OCI-LY1 (cell line): Measurements from ENCODE around the gene ZKSCAN8.

Experiments used
- H2AFZ ChIP-seq: fragments of 200-600 bp; sonication (generic), shearing (Covaris generic); 2 replicates; pipeline ENCODE4 v1.6.0; 2014; ENCODE audit warnings: antibody characterized with exemption, mild to moderate bottlenecking, low read length
- H3F3A ChIP-seq: fragments of 200-600 bp; sonication (generic), shearing (Covaris generic); 2 replicates; pipeline ENCODE4 v1.6.0; 2014; ENCODE audit warnings: mild to moderate bottlenecking, antibody characterized with exemption, low read length, moderate library complexity; ENCODE audit not compliant: insufficient read depth
- H3K27ac ChIP-seq: fragments of 200-600 bp; sonication (generic); 2 replicates; pipeline ENCODE4 v1.5.1; 2014; ENCODE audit warnings: low read length, mixed run types, mild to moderate bottlenecking, low read depth; ENCODE audit not compliant: poor library complexity, severe bottlenecking
- H3K27me3 ChIP-seq: fragments of 200-600 bp; sonication (generic); 2 replicates; pipeline ENCODE4 v1.6.0; 2014; ENCODE audit warnings: antibody characterized with exemption, mild to moderate bottlenecking, low read length, moderate library complexity; ENCODE audit not compliant: insufficient read depth
- H3K36me3 ChIP-seq: fragments of 200-600 bp; sonication (generic); 2 replicates; pipeline ENCODE4 v1.6.1; 2014; ENCODE audit warnings: mild to moderate bottlenecking, antibody characterized with exemption, low read length, moderate library complexity, mixed read lengths; ENCODE audit not compliant: insufficient read depth
- H3K4me1 ChIP-seq: fragments of 200-600 bp; sonication (generic); 2 replicates; pipeline ENCODE4 v1.5.1; 2014; ENCODE audit warnings: mild to moderate bottlenecking, low read length, moderate library complexity; ENCODE audit not compliant: insufficient read depth, severe bottlenecking
- H3K4me2 ChIP-seq: fragments of 200-600 bp; sonication (generic), shearing (Covaris generic); 2 replicates; pipeline ENCODE4 v1.6.1; 2014; ENCODE audit warnings: low read length
- H3K4me3 ChIP-seq: fragments of 200-600 bp; sonication (generic); 2 replicates; pipeline ENCODE4 v1.5.1; 2014; ENCODE audit warnings: low read length, low read depth, mild to moderate bottlenecking, mixed read lengths; ENCODE audit not compliant: poor library complexity, severe bottlenecking
- H3K79me2 ChIP-seq: fragments of 200-600 bp; shearing (Covaris generic); 2 replicates; pipeline ENCODE4 v1.6.1; 2016; ENCODE audit warnings: mixed run types, low read length, mixed read lengths; ENCODE audit not compliant: insufficient read depth
- H3K9ac ChIP-seq: fragments of 200-600 bp; sonication (generic), shearing (Covaris generic); 2 replicates; pipeline ENCODE4 v1.6.1; 2014; ENCODE audit warnings: mild to moderate bottlenecking, low read length, mixed read lengths
- H3K9me2 ChIP-seq: fragments of 200-600 bp; sonication (generic), shearing (Covaris generic); 2 replicates; pipeline ENCODE4 v1.6.1; 2014; ENCODE audit warnings: low read depth, mild to moderate bottlenecking, low read length, mixed read lengths
- H3K9me3 ChIP-seq: fragments of 200-600 bp; shearing (Covaris generic); 2 replicates; pipeline ENCODE4 v1.6.1; 2014; ENCODE audit warnings: low read length, mixed read lengths
- H4K20me1 ChIP-seq: fragments of 200-600 bp; sonication (generic), shearing (Covaris generic); 2 replicates; pipeline ENCODE4 v1.6.0; 2016; ENCODE audit warnings: mild to moderate bottlenecking, low read length; ENCODE audit not compliant: insufficient read depth
- EZH2 ChIP-seq: fragments of 200-600 bp; sonication (generic), shearing (Covaris generic); IDR thresholded peaks from 2 replicates; pipeline ENCODE4 v1.8.0; 2017; ENCODE audit warnings: borderline replicate concordance, mixed run types, mild to moderate bottlenecking, antibody characterized with exemption, low read length, moderate library complexity, mixed read lengths
- TF ChIP-seq, protein P1 (sequence below): fragments of 200-600 bp; sonication (generic), shearing (Covaris generic); IDR thresholded peaks from 2 replicates; pipeline ENCODE4 v1.5.1; 2017; ENCODE audit warnings: mild to moderate bottlenecking, antibody characterized with exemption, low read length, moderate library complexity, mixed read lengths

The ZKSCAN8 gene

DNA sequence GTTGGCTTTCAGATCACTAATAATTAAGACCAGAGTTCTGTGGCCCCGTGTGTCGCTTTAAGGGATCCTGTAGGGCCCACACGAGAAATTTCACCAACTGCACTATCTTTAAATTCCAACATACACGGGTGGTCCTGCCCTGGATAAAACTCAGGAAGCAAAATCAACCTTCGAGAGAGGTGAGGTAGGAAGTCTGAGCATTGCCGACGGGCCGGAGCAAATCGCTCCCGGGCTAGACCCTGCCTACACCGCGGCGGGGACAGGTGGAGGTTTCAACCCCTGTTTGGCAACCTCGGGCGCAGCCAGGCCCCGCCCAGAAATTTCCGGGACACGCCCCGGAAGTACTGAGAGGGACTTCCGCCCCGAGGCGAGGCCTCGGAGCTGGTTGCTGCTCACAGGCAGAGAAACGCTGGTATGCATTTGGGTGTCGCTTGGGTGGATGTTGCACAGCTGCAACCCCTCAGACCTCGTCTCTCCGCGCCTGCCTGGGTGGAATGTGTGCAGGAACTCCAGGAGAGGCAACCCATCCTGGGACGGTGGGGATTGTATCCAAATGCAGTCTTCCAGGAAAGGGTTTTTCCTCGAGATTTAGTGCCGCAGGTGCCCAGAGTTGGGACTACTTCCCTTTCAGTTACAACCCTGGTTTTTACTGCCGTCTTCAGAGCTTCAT is 19.9 kb downstream of the ZKSCAN8 start:
- Histone ChIP-seq H3K4me2 (peak overlapping the region; percentile 61), H3K79me2 (no peaks in the 10 kb centered on the region), H3K27ac (no peak overlapping the region), H3K36me3 (peaks cover 16% of the 10 kb centered on the region), H3K27me3 (no peaks in the 10 kb centered on the region), H2AFZ (no peak overlapping the region), H3F3A (no peaks in the 10 kb centered on the region), H3K9me2 (no peaks in the 10 kb centered on the region), H4K20me1 (no peaks in the 10 kb centered on the region), H3K4me1 (peaks cover 15% of the 10 kb centered on the region), H3K4me3 (peak overlapping the region; percentile 63), H3K9ac (peak overlapping the region; percentile 57), H3K9me3 (no peaks in the 10 kb centered on the region)
- TF ChIP-seq, protein P1, sequence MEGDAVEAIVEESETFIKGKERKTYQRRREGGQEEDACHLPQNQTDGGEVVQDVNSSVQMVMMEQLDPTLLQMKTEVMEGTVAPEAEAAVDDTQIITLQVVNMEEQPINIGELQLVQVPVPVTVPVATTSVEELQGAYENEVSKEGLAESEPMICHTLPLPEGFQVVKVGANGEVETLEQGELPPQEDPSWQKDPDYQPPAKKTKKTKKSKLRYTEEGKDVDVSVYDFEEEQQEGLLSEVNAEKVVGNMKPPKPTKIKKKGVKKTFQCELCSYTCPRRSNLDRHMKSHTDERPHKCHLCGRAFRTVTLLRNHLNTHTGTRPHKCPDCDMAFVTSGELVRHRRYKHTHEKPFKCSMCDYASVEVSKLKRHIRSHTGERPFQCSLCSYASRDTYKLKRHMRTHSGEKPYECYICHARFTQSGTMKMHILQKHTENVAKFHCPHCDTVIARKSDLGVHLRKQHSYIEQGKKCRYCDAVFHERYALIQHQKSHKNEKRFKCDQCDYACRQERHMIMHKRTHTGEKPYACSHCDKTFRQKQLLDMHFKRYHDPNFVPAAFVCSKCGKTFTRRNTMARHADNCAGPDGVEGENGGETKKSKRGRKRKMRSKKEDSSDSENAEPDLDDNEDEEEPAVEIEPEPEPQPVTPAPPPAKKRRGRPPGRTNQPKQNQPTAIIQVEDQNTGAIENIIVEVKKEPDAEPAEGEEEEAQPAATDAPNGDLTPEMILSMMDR, result no peak
- TF ChIP-seq EZH2, result no peak

DNA sequence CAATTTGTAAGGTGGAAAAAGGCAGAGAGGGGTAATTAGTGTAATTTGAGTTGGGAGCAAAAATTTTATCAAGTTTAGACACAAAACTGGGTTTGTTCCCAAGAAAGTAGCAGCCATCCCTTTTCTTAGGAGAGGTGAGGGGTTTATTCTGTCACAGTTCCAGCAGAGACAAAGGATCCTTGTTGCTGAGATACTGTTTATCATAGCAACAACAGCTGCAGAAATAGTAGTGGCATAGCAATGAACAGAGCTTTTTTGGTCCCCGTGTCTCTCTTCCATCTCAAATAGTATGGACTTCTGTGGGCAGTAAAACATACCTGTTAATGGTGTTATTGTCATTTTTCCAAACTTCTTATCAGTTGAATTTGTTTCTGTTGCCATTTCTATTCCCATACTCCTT is 23.9 kb downstream of the ZKSCAN8 start:
- no peak overlapping the region for H3K9ac ChIP-seq
- H3K36me3 ChIP-seq, result no peaks in the 10 kb centered on the region; the same call in 1 of the 2 replicates
- no peak overlapping the region for H3K27ac ChIP-seq
- no peaks in the 10 kb centered on the region for H3F3A ChIP-seq
- H3K4me1 ChIP-seq, result peaks cover 15% of the 10 kb centered on the region
- no peaks in the 10 kb centered on the region for H3K9me2 ChIP-seq
- TF ChIP-seq, protein P1, result no peak
- no peak for TF ChIP-seq EZH2
- H4K20me1 ChIP-seq, result no peaks in the 10 kb centered on the region
- H3K27me3 ChIP-seq, result no peaks in the 10 kb centered on the region
- no peaks in the 10 kb centered on the region for H3K9me3 ChIP-seq
- H3K4me3 ChIP-seq, result no peak overlapping the region
- H3K79me2 ChIP-seq, result no peaks in the 10 kb centered on the region
- no peak overlapping the region for H3K4me2 ChIP-seq
- no peak overlapping the region for H2AFZ ChIP-seq

DNA sequence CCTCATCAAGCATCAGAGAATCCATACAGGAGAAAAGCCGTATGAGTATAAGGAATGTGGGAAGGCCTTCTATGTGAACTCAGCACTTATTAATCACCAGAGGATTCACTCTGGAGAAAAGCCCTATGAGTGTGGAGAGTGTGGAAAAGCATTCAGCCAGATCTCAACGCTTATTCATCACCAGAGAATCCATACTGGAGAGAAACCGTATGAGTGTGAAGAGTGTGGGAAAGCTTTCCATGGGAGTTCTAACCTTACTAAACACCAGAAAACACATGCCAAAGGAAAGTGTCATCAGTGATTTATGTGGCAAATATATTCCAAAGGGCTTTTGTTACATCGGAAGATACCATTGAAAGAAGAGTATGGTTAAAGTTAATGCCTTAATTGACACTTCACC is 25.4 kb downstream of the ZKSCAN8 start:
- no peaks in the 10 kb centered on the region for H3K79me2 ChIP-seq
- no peaks in the 10 kb centered on the region for H3K27me3 ChIP-seq
- H3K9me2 ChIP-seq, result no peaks in the 10 kb centered on the region
- peaks cover 4% of the 10 kb centered on the region for H3K4me1 ChIP-seq
- TF ChIP-seq EZH2, result no peak
- TF ChIP-seq, protein P1, result no peak
- H2AFZ ChIP-seq, result no peak overlapping the region
- no peak overlapping the region for H3K4me3 ChIP-seq
- H3F3A ChIP-seq, result no peaks in the 10 kb centered on the region
- no peak overlapping the region for H3K27ac ChIP-seq
- no peaks in the 10 kb centered on the region for H4K20me1 ChIP-seq
- H3K9ac ChIP-seq, result no peak overlapping the region
- no peak overlapping the region for H3K4me2 ChIP-seq
- no peaks in the 10 kb centered on the region; the same call in 1 of the 2 replicates for H3K36me3 ChIP-seq
- H3K9me3 ChIP-seq, result no peaks in the 10 kb centered on the region
